IMR-90 (cell line): ENCODE data around the gene KCNMA1.

Source experiments
- CTCF ChIP-seq: conservative IDR thresholded peaks from 2 replicates; pipeline ENCODE4 v1.5.1; 2012; ENCODE audit warnings: mild to moderate bottlenecking, low read depth, low read length, improper control_type of control experiment
- POLR2A ChIP-seq: IDR thresholded peaks from 2 replicates; pipeline ENCODE4 v1.6.1; 2012; ENCODE audit warnings: mild to moderate bottlenecking, low read depth, low read length
- RAD21 ChIP-seq: IDR thresholded peaks from 2 replicates; pipeline ENCODE4 v1.6.1; 2012; ENCODE audit warnings: low read length, improper control_type of control experiment
- RCOR1 ChIP-seq: IDR thresholded peaks from 2 replicates; pipeline ENCODE4 v1.6.1; 2012; ENCODE audit warnings: mild to moderate bottlenecking, low read length, improper control_type of control experiment; ENCODE audit not compliant: insufficient replicate concordance

- peak; percentile 96 for TF ChIP-seq CTCF
- 0 out of 2 replicates have a peak, but pooled peaks have one; percentile 36 for TF ChIP-seq POLR2A
- TF ChIP-seq RCOR1: no peak
- TF ChIP-seq RAD21: peak; percentile 96
These were observed 463.8 kb downstream of the KCNMA1 start for GRCh38 chr10:77173615-77174461.
